CD4-positive, alpha-beta T cell treated with Interleukin-21 for 1 hour (primary cell): ENCODE results near the gene NHEJ1.

Experiments
- DNase-seq: peaks from one replicate; pipeline ENCODE4 v3.0.0-alpha.2; 2020

Gene NHEJ1

GRCh38 chr2:219182331-219183150, 21.9 kb upstream of the NHEJ1 start:
- DNase-seq, result no peak

DNA sequence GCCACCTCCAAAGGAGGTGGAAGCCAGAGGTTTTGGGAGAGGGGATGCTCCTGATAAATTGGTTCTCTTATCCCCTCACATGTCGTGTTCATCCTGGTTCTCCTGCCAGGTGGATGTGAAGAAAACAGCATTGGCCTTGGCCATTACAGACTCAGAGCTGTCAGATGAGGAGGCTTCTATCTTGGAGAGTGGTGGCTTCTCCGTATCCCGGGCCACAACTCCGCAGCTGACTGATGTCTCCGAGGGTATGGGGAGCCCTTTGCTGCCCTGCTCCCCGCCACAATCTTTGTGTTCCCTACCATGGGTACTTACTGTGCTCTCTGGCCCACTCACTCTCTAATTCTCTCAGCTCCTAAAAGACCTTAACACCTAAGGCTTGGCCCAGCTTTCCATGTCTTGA, 20.9 kb upstream of the NHEJ1 start:
- no peak for DNase-seq

- no peak for DNase-seq
Observed at GRCh38 chr2:219180961-219181360, 20.3 kb upstream of the NHEJ1 start.

DNA sequence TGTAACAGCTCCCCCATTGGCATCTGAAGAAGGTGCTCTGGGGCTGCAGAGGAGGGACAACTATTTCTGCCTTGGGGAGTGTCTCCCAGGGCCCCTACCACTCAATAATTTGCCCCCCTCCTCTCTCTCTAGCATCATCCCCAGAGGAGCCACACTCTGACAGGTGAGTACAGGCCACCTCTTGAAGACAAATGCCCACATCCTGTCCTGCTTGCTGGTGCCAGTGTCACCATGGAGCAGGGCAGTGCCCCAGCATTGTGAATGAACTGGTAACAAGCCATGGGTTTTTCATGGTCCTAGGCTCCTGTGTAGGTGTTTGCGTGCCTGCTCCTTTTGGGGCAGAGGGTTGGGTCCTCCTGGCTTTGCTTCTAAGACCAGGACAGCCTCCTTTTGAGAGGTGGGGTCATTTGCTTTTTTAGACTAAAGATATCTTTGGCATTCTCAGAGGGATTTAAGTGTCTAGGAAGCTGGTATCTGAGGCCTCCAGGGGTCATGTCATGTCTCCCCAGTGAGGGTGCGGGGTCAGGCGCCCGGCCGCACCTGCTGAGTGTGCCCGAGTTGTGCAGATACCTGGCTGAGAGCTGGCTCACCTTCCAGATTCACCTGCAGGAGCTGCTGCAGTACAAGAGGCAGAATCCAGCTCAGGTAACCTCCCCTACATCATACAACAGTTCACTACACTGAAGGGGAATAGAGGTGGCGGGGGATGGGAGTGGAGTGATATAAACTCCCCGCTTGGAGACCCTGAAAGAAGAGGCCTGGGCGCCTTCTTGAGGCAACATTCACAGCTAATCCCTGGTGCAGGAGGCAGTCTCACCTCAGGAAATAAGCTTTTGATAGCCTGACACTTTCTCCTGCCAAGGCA, 19.2 kb upstream of the NHEJ1 start:
- no peak for DNase-seq

DNA sequence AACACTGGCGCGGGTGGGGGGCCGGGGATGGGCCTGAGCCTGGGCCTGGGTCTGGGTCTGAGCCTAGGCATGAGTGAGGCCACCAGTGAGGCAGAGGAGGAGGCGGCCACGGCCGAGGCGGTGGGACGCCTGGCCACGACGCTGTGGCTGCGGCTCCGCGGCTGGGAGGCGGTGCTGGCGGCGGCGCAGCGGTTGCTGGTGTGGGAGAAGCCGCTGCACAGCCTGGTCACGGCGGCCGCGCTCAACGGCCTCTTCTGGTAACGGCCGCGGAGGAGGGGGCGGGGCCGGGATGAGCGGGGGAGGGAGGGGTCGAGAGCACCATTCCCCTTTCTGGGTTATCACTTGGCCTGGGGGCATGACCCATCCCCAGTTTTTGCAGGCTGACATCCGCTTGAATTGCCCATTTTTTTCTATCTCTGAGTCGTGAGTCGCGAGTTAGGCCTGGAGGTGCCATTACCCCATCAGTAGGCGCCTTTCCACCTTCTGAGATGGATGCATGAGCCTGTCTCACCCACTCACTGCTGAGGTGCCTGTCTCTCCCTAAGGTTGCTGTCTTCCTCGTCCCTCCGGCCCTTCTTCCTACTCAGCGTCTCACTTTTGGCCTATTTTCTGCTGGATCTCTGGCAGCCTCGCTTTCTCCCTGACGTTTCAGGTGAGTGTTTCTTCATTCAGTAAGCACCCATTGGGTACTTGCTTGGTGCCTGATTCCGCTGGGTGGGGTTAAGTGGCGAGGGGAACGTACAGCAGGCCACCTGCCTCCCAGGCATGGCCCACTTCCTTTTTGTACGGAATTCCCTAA, 18.0 kb upstream of the NHEJ1 start:
- DNase-seq, result peak; percentile 48

- DNase-seq, result peak; percentile 89
Observed at GRCh38 chr2:219177552-219178376, 17.1 kb upstream of the NHEJ1 start, which contains the start of gene RETREG2. Gene RETREG2, plus strand, starts transcription at chr2:219178275. Its CDS starts 78 bp downstream, at chr2:219178353.

GRCh38 chr2:219176818-219177551, 16.4 kb upstream of the NHEJ1 start, which contains the start of gene CNPPD1:
Gene CNPPD1, minus strand, starts transcription at chr2:219176925. Its CDS starts 97 bp downstream, at chr2:219176828.
- peak; percentile 89 for DNase-seq

DNA sequence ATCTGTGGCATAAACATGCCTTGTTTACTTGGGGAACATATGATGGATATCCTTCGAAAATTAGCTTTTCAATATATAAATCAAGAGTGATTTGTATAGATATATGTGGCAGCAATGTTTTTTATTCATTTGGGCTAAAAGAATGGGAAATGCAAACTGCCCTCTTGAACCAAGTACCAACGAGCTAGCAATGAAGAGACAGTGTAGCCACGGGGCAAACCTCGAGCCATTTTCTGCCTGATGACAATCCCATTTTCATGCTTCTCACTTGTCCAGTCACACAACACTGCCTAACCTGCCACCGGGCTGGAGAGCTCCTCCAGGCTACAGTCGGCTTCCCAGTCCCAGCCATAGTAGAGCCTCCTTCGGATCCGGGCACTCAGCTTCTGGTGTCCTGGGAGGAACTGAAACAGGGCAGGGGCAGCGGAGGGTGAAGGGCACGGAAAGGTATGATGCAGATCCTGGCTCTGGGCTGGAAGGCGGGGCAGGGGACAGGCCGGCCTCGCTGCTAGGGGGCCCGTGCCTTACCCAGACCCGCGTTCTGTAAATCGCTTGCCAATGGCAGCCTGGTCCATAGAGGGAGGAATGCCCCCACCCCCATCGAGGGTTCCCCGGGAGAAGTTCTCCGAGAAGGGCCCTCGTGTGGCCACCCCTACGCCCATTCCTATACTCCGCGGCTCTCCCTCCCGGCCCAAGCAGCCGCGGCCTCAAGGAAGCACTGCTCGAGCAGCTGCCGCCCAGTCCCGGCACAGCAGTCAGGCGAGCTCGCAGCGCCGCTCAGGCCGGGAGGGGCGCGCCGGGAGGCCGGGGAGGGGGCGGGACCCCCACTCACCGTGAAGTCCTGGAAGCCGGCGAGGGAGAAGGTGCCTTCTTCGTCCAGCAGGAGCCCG, 15.6 kb upstream of the NHEJ1 start:
- no peak for DNase-seq

DNA sequence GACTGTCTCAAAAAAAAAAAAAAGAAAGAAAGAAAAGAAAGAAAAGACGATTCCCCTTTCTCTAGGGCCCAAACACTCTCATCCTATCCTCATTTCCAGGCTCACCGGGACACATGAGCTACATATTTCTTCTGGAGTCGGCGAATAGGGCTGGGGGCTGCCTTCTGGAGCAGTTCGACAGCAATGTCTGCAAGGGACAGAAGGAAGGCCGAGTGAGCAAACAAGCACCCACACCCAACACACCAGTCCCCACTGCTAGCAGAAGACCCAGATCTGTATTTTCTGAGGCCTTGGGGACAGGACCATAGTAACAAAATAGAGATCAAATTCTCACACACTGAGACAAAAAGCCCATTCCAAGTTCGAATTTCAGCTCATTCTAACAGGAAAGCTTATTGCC, 14.9 kb upstream of the NHEJ1 start:
- DNase-seq, result no peak

DNA sequence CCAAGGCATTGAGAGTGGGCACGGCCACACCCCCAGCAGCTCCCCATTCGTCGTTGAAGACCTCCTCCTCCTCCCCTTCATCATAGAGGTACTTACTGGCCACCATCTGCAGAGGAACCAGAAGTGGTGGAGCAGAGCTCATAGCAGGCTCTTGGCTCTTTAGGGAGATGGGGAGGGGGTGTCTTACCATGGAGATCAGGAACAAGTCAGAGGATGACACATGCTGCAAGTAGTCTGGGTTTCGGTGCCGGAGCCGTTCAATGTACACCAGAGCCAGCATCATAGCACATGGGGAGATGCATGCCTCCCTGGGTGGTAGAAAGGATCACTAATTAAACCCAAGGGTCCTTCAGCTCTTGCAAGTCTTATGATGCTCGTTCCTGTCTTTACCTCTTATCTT, 14.2 kb upstream of the NHEJ1 start:
- DNase-seq, result no peak

DNA sequence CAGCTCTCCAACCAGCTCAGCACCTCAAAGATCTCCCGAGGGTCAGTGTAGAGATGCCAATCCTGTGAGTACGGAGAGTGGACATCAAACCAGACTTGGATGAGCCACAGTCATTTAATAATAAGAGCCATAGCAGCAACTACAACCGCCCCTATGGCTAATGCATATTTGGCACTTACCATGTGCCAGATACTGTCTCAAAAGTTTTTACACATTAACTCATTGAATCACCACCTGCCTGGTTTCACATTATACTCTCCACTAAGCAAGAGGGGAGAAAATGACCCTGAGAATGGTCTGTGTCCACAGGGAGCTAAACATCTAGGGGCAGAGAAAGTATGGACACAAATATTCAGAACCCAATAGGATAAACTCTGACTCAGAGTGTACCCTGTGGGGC, 13.5 kb upstream of the NHEJ1 start:
- DNase-seq, result no peak

DNA sequence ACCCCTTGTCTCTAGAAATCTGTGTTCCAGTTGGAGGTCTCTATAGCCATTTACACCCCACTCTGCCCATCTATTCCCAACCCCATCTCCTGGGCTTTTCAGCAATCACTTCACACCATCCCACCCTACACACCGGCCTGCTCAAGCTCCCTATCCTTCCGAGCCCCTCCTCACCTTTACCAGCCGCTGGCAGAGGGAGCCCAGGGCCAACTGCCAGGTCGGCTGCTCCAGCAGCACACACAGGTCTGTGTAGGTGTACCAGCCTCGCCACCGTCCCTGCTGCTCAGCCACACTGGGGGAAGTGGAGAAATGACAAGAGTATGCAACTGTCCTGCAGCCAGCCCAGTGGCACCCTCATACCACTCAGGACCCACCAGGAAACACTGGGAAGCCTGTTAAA, 12.6 kb upstream of the NHEJ1 start:
- DNase-seq, result no peak

DNA sequence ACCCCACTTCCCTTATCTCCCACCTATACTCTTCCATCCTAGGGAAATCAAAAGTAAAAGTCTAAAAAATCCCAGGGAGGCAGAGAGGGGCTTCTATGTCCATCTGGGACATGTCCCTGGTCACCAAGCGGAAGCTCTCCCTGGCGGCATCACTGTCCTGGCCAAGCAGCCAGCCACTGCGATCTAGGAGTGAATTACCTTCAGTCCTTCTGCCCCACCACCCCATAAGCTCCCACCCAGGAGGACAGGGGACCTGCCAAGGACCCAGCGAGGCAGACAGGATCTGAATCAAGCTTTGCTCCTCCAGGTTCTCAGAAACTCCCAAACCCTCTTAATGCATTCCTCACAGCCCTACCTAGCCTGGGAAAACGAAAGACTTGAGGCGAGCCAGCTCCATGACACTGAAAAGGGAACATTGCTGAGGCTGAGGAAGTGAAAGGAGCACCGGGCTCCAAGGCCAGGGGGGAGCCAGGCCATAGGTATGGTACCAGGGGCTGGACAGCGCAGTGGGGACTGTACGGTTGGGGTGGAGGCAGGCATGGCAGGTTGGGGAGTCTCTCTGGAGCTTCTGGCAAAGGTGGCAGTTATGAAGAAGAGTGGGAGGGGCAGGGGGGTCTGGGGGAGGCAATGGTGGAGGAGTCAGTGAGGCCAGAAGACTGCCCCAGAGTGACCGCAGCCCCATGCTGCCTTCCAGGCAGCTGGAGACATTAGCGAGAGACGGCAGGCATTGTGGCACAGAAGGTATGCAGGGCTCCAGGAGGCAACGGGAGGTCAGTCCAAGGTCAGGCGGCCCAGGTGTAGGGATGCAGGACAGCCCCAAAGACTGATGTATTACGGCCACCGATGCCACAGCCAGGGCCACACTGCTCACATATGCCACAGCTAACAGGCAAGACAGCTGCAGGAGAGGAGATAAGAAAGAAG, 11.9 kb upstream of the NHEJ1 start:
- DNase-seq, result no peak

DNA sequence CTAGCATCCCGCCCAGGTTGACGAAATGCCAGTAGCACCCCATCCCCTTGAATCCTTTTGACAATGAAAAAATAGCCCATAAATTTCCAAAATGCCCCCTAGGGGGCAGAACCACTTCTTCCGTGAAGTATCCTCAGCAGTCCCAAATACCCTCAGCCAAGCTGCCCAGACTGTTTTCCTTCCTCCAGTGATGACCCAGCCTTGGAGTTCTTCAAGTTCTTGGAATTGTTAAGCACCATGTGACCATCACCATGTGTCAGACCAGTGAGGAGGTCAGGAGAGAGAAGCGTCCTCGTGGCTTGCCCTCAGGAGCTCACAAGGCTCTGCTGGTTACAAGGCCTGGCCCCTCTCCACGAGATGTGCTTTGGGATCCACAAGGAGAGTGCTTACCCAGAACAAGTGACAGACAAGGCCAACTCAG, 10.6 kb upstream of the NHEJ1 start:
- DNase-seq, result peak; percentile 65

DNA sequence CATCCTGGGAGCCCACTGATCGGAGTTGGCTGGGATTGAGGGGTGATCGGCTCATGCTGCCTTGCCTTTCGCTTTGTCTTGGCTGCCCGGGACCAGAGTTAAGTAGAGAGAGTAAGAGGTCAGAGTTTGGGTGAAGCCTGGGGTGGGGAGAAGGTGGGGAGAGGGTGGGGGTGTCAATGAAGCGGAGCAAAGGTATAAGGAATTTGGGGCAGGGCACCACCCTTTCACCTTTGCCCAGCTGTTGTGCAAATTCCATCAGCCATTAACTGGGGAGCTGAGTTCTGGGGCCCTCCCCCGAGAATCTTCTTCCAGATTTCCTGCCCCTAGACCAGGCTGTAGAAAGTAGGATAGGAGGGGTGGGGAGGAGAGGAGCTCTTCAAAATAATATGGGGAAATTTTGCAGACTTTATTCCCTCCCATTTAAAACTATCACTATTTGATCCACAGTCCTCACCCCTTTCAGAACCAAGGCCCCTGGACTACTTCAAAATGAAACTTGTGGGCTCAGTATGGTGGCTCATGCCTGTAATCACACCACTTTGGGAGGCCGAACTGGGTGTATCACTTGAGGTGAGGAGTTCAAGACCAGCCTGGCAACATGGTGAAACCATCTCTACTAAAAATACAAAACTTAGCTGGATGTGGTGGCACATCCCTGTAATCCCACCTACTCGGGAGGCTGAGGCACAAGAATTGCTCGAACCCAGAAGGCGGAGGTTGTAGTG, 9.5 kb upstream of the NHEJ1 start, which contains the start of gene SLC23A3:
Gene SLC23A3, minus strand, starts transcription at position 100 of the 725 bp plus-strand sequence. Its CDS starts 45 bp downstream, at position 55.
- DNase-seq, result no peak

- DNase-seq, result no peak
Observed at GRCh38 chr2:219168932-219169331, 8.3 kb upstream of the NHEJ1 start.

DNA sequence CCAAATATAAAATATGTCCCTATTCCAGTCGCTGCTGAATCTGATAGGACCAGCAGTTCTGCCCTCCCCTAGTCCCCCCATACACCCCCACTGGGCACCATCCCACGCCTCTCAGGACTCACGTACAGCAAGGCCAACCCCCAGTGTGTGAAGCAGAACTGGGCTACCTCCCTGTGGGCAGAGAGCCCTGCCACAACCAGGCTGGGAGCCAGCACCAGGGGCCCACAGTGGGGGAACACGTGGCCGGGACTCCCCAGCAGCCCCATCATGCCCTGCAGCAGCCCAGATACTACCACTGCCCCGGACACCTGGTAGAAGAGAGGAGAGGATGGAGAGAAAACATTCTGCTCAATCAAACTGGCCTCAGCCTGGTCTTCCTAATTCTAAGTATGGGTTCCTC, 7.9 kb upstream of the NHEJ1 start:
- DNase-seq, result no peak

DNA sequence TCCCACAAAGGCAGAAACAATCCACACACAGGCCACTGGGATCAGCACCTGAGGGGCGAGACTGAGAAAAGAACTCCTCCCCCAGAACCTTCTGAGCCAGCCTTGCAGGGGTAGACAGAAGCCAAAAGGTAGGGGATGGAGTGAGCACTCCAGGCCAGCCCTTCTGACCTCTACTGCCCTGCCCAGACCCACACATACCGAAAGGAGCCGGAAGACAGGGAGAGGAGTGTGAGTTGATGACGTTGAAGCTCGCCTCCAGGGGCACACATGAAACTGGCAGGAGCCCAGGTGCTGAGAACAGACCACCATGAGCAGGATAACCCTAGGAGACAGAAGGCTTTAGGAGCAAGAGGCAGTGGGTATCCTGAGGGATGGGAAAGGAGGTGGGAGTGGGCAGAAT, 7.4 kb upstream of the NHEJ1 start:
- no peak for DNase-seq
